Putamen (tissue), 1 donor: ENCODE data around the gene GNA12.
A peak's percentile ranks its signal among the peaks of the same experiment; 100 is the strongest.

ENCODE experiments used
- DNase-seq: peaks from one replicate; pipeline ENCODE4 v3.0.0-alpha.2; 2016; ENCODE audit warnings: low spot score

GNA12 gene

DNA sequence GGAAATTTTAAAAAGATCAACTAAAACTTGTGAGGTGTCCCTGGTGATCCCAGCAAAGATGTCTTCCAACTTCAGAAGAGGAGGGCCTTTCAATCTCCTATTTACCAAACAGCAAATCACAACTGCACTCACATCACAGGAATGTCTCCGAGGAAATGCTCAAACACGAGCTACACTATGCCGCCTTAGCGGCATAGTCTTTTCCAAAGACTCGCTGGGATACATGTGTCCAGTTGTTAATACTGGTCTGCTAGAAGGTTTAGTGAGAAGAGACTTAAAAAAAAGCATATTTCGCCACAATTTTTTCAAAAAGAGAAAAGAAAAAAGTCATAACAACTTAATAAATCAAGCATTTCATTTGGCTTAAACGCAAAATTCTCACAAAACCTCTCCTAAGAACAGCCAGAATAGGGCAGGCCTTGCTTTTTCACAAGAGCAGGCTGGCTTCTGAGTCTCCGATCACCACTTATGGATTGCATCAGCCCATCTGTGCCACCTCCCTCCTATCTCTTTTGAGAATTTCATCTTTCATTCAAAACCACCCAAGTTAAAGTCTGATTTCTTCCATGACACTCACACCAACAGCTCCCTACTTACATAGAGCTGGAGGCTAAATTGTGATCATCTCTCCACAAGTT lies 66.1 kb downstream of the GNA12 start:
- no peak for DNase-seq

- DNase-seq, result no peak
Measured at GRCh38 chr7:2776401-2776800, 67.7 kb downstream of the GNA12 start.

DNA sequence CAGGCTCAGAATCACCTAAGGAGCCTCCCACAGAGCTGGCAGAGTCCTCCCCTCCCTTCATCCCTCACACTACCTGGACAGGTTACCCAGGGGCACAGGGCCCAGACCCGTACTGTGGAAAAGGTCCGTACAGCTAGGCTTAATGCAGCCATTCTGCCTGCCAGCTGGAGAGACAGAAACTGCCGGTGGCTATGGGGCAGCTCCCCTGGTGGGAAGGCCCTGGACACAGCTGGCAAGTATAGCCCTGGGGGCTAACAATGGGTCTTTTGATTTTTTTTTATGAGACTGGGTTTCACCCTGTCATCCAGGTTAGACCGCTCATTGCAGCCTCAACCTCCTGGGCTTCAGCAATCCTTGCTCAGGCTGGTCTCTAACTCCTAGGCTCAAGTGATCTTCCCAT lies 68.3 kb downstream of the GNA12 start:
- no peak for DNase-seq

DNA sequence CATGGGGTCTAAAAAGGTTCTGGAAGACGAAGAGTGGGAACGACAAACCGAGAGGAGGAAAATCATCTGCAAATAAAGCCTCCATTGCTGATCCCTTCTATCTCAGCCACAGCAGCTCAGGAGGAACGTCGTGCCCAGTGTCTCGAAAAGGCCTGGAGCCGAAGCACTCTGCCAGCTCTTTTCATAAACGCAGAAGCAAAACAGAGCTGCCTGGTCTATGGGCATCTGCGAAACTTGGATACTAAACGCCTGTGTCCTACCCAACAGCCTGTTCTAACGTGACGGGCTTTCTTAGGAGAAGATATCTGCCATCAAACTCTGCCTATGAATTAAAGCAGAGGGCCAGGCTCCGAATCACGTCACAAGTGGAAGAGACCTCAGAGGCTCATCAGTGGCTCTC lies 68.7 kb downstream of the GNA12 start:
- DNase-seq, result peak; percentile 43

DNA sequence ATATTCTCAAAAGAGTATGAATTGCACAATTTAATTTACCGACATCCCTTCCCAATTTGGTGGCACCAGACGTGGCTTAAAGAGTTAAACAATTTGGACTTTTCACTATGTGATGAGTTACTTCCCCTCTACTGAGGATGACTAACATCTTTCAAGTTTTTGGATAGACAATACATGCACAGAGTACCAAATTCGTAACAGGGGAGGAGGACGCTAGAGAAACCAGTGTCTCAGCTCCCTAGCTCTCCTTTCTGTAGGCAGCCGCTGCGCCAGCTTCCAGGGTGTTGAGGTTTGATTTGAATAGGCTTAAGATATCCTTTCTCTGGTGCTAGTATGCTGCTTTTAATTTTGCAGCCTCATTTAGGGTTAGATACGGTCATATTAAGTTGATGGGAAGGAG lies 69.2 kb downstream of the GNA12 start:
- DNase-seq, result no peak

DNA sequence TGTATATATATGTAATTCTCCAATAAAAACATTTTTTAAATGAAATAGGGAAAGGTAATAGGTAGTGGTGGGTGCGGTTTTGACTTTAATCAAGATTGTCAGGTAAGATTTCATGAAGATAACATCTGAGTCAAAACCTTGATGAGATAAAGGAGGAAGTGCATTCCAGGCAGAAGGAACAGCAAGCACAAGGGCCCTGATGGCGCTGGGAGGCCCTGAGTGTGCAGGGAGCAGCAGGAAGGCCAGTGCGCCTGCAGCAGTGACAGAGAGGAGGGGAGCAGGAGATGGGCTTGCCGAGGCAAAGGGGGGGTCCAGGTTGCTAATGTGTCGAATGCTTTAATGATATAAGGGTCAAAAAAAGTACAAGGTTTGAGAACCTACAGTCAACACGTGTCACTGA lies 69.8 kb downstream of the GNA12 start:
- DNase-seq, result no peak

DNA sequence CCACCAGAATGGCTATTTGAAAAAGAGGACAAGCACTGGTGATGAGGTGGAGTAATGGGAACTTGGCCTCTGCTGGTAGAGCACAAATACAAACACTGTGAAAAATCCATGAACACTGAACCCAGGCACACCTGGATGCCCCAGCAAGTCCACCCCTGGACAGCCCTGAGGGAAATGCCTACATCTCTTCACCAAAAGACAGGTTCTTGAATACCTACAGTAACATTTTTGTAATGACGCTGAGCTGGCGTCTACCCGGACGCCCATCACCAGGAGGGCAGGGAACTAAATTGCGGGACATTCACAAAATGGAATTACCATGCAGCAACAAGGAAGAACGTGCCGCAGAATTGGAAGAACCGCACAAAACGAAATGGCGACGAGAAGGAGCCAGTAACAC lies 70.5 kb downstream of the GNA12 start:
- no peak for DNase-seq

DNA sequence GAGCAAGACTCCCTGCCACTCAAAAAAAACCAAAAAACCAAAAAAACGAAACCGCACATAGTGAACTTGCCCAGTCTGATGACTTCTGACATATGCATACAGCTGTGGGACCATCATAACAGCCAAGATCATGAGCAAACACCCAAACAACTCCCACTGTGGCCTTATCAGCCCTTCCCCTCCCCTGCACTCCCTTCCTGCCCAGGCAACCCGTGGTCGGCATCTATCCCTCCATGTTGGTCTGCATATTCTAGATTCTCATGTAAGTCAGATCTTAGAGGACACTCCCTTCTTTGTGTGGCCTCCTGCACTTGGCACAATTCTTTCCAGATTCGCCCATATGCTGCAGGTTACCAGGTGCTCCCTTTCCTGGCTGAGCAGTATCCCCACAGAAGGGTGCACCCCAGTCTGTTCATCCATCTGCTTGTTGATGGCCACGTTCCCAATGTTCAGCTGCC lies 72.8 kb downstream of the GNA12 start:
- no peak for DNase-seq

DNA sequence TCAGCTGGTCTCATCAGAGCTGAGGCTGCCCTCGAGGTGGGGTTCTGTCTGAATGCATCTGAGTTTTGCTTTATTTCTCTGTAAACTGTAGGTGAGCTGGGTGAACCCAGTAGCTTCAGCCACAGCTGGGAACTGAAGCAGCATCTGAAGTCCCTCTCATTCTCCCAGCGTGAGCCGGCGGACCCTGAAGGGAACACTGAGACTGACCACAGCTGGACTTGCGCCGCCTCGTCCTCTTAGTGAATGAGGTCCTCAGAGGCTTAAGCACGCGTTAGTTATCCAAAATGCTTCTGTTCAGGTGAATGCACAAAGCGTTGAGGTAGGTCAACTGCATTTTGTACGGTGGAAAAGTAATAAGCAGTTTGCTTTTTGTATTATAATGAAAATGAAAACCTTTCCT lies 79.5 kb downstream of the GNA12 start:
- no peak for DNase-seq

- DNase-seq, result no peak
Measured at GRCh38 chr7:2763597-2763996, 80.5 kb downstream of the GNA12 start.

DNA sequence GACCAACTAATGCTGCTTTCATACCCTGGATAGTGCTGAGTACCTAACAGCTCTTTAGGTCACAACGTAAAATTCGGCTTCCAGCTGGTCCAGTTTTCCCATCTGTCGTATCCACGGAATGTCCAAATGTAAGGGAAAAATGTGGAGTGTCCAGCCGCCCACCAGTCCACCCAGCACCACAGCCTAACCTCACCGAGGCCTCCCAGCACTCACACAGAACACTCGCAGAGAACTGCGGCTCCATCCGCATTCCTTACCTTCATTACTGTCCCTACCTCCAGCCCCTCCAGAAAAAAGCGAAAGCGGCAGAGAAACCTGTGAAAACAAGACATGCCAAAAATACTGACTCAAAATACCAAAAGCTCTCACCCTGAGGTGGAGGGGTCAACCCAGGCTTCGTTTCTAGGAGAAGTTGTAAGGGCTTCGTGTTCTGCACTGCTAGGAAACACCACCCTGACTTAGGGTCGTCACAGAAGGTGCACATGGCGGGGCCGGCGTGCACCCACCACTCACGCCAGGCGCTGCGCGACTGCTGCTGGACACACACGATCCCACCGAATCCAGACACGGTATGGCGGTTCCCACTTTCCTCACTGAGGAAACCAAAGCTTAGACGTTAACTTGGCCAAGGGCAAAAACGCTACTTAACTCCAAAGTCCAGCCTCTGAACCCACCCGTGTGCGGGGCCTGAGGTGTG lies 82.2 kb downstream of the GNA12 start:
- no peak for DNase-seq

- no peak for DNase-seq
Measured at GRCh38 chr7:2761131-2761624, 82.9 kb downstream of the GNA12 start.

DNA sequence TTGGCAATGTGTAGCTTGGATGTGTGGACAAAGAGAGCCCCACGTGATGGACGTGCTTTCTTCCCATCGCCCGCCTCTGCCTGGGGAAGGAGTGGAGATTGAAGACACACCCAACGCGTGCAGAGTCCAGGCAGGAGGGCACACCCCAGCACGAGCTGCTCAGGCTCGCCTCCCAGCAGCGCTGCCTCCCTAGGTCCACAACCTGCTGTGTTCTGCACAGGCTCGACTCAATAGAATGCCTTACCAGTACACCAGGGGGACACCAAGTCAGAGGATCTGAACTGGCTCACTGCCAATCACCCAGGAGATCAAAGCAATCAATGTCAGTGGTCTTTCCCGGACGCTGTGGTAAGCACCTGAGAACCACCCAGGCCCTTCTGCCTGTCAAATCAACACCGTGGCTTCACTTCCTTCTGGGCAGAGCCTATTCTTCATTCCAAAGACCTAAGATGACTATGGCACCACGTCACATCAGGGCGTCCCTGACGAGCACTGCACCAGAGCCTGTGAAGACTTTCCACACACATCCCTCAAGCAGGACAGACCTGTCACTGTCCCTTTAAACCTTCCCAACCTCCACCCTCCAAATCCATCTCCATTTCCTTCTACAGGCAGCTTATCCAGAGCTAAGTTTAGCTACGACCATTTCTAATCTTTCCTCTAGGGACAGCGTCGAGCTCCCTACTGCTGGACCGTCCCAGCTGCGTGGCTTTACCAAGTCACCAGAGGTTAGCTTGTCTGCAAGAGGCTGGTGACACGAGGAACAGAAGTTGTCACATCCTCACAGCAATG lies 83.8 kb downstream of the GNA12 start:
- DNase-seq, result peak; percentile 20

- peak; percentile 53 for DNase-seq
Measured at GRCh38 chr7:2759736-2760097, 84.4 kb downstream of the GNA12 start.

- DNase-seq, result no peak
Measured at GRCh38 chr7:2758673-2759616, 85.2 kb downstream of the GNA12 start.

DNA sequence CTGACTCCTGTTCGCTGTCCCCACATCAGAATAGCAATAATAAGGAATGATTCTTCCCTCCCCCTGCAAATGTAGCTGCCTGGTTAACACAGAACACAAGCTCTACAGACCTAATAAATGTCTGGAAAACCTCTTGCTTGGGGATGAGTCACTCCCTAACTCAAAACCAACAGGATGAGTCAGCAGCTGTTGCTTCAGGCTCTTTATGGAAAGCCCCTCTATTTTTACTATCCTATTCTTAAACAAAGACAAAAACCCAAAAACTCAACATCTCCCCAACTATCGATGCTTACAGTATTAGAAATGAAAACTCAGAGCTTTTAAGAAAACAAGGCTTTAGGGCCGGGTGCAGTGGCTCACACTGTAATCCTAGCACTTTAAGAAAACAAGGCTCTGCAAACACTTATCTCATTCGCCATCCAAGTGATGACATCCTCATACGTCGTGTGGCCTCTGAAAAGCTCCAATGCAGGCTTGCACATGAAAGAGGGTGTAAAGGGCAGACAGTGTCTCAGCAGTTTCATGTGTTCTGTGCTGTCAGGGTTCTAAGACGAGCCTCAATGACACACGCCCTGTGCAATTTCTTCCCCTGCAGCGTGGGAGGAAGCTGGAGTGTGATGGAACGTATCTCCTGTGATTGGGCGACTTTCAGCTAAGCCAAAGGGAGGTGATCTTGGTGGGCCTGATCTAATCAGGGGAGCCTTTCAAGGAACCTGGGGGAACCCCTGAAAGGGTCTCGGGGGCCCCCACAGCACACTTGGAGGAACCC lies 86.0 kb downstream of the GNA12 start:
- peak; percentile 63 for DNase-seq

DNA sequence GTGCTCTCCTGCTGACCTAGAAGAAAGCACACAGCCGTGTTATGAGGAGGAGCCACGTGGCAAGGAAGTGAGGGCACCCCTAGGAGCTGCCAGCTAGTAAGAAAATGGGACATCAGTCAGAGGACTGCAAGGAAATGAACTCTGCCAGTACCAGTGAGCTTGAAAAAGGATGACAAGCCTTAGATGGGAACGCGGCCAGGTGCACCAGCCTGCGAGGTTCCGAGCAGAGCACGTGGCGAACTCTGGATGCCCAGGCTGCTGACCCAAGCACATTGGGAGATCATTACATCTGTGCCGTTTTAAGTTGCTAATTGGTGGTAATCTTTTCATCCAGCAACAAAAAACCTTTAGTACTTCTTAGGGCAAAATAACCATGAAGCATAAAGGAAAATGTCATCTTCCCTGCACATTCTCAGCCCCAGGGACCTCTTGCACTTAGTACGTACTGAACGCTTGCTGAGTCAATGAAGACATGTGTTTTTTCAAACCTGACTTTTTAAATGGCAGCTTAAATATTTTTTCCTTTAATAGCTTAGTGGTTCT lies 86.7 kb downstream of the GNA12 start:
- DNase-seq, result peak; percentile 53

- DNase-seq, result no peak
Measured at GRCh38 chr7:2755531-2755930, 88.6 kb downstream of the GNA12 start.

DNA sequence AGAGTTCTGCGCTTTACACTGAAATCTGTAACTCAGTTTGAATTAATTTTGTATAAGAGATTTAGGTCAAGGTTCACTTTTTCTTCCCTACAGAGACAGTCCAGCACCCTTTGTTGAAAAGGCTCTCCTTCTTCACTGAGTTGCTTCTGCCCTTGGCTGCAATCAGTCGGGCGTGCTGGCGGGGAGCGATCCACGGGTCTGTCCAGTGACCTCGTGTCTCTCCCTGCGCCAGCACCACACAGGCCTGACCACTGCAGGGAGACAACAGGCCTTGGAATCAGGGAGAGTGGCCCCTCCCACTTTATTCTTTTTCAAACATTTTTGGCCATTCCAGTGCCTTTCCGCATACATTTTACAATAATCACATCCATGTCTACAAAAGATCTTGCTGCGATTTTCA lies 89.2 kb downstream of the GNA12 start:
- no peak for DNase-seq

DNA sequence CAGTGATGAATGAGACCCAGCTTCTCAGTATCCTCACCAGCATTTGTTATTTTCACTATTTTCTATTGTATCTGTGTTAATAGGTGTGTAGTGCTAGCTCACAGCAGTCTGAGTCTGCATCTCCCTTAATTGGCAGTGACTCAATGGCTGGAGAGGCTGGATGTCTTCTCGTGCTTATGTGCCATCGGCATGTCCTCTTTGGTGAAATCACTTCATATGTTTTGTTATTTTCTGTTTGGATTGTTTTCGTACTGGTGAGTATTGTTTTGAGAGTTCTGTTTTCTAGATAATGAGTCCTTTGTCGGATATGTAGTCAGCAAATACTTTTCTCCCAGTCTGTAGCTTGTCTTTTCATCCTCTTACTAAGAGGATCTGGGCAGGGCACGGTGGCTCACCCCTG lies 90.0 kb downstream of the GNA12 start:
- DNase-seq, result no peak

DNA sequence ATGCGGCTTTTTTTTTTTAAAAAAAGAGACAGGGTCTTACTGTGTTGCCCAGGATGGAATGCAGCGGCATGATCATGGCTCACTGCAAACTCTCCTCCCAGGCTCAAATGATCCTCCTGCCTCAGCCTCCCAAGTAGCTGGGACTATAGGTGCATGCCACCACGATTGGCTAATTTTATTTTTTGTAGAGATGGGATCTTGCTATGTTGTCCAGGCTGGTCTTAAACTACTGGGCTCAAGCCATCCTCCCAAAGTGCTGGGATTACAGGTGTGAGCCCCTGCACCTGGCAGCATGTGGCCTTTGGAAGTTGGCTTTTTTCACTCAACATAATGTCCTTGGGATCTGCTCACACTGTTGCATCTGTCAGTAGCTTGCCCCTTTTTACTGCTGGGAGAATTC lies 91.0 kb downstream of the GNA12 start:
- no peak for DNase-seq
